Right kidney (tissue), 1 donor: ENCODE results near the gene GALNT15.

Source experiments
- DNase-seq: peaks from one replicate; pipeline ENCODE4 v3.0.0-alpha.2; 2016

Gene GALNT15

GRCh38 chr3:16186565-16186964 is 12.1 kb downstream of the GALNT15 start:
- DNase-seq, result no peak

- no peak for DNase-seq
These were observed 12.8 kb downstream of the GALNT15 start for GRCh38 chr3:16187213-16187790.

- DNase-seq, result no peak
These were observed 13.6 kb downstream of the GALNT15 start for GRCh38 chr3:16188071-16188470.

GRCh38 chr3:16189201-16189600 is 14.7 kb downstream of the GALNT15 start:
- no peak for DNase-seq

GRCh38 chr3:16190704-16191103 is 16.2 kb downstream of the GALNT15 start:
- DNase-seq, result no peak

- no peak for DNase-seq
These were observed 17.1 kb downstream of the GALNT15 start for GRCh38 chr3:16191591-16191990.

GRCh38 chr3:16192176-16192811 is 17.8 kb downstream of the GALNT15 start:
- no peak for DNase-seq

GRCh38 chr3:16198427-16198826 is 23.9 kb downstream of the GALNT15 start:
- no peak for DNase-seq

GRCh38 chr3:16199769-16200168 is 25.3 kb downstream of the GALNT15 start:
- DNase-seq, result no peak

- DNase-seq, result no peak
These were observed 25.9 kb downstream of the GALNT15 start for GRCh38 chr3:16200411-16200810.

GRCh38 chr3:16203031-16203430 is 28.6 kb downstream of the GALNT15 start:
- DNase-seq, result no peak

GRCh38 chr3:16203671-16204629 is 29.5 kb downstream of the GALNT15 start:
- DNase-seq, result no peak

- DNase-seq, result no peak
These were observed 30.3 kb downstream of the GALNT15 start for GRCh38 chr3:16204751-16205150.

GRCh38 chr3:16205156-16205870 is 30.8 kb downstream of the GALNT15 start:
- DNase-seq, result no peak

- DNase-seq, result no peak
These were observed 32.6 kb downstream of the GALNT15 start for GRCh38 chr3:16207031-16207430.

GRCh38 chr3:16211176-16211904 is 36.9 kb downstream of the GALNT15 start:
- no peak for DNase-seq

GRCh38 chr3:16214366-16214765 is 39.9 kb downstream of the GALNT15 start:
- no peak for DNase-seq

GRCh38 chr3:16216373-16216935 is 42.0 kb downstream of the GALNT15 start:
- no peak for DNase-seq

- no peak for DNase-seq
These were observed 45.3 kb downstream of the GALNT15 start for GRCh38 chr3:16219777-16220176.

- DNase-seq, result no peak
These were observed 47.5 kb downstream of the GALNT15 start for GRCh38 chr3:16221990-16222389.

GRCh38 chr3:16222547-16222946 is 48.1 kb downstream of the GALNT15 start:
- no peak for DNase-seq

- DNase-seq, result no peak
These were observed 49.8 kb downstream of the GALNT15 start for GRCh38 chr3:16224325-16224724.
